ENCODE measurements around the gene RPL36.
"Not testable (repeated sequence)": the region's sequence is repeated elsewhere in the genome, so short reads cannot be mapped to it uniquely, and the experiment has no call there.

RPL36 gene

GRCh38 chr19:5727453-5728050 is 37.5 kb downstream of the RPL36 start:
- no peak for TF ChIP-seq CTCF (IDR thresholded peaks at IDR 0.05; ENCODE audit: low read depth, low read length, missing control alignments)
- no peak overlapping the region for H3K4me3 ChIP-seq (replicated peaks; ENCODE audit: low read depth, low read length)
- DNase-seq (ENCODE audit: extremely low read depth, low read depth) = no peak

- DNase-seq (ENCODE audit: extremely low read depth, low read depth); H3K4me3 ChIP-seq (replicated peaks; ENCODE audit: low read depth, low read length): not testable (repeated sequence)
Measured at GRCh38 chr19:5733172-5733571, 43.1 kb downstream of the RPL36 start.

- TF ChIP-seq CTCF (IDR thresholded peaks at IDR 0.05; ENCODE audit: low read depth, low read length, missing control alignments) = no peak
- no peak overlapping the region for H3K4me3 ChIP-seq (replicated peaks; ENCODE audit: low read depth, low read length)
- DNase-seq (ENCODE audit: extremely low read depth, low read depth) = no peak
Measured at GRCh38 chr19:5738423-5738822, 48.3 kb downstream of the RPL36 start.

Measured in HFF-Myc (cell line).